Astrocyte of the cerebellum (primary cell): ENCODE measurements around the gene C16orf92.

Source experiments
- DNase-seq: peaks from one replicate; pipeline ENCODE4 v3.0.0-alpha.2; 2011; ENCODE audit warnings: low read depth
- H3K4me3 ChIP-seq: 2 replicates; pipeline ENCODE4 v1.5.1; 2011; ENCODE audit warnings: mild to moderate bottlenecking, low read depth, low read length, moderate library complexity
- in situ Hi-C: cut with HindIII; loops from 2 replicates; pipeline ENCODE4 v1.10.0; 2017; ENCODE audit warnings: low sequenced_read_pairs
- TF ChIP-seq, protein P1 (sequence below): IDR thresholded peaks from 2 replicates; pipeline ENCODE4 v1.5.1; 2012; ENCODE audit warnings: low read length, low read depth, moderate library complexity, mild to moderate bottlenecking; ENCODE audit errors: missing control alignments

C16orf92 gene

GRCh38 chr16:29977063-29977825, 45.8 kb upstream of the C16orf92 start:
- TF ChIP-seq, protein P1, sequence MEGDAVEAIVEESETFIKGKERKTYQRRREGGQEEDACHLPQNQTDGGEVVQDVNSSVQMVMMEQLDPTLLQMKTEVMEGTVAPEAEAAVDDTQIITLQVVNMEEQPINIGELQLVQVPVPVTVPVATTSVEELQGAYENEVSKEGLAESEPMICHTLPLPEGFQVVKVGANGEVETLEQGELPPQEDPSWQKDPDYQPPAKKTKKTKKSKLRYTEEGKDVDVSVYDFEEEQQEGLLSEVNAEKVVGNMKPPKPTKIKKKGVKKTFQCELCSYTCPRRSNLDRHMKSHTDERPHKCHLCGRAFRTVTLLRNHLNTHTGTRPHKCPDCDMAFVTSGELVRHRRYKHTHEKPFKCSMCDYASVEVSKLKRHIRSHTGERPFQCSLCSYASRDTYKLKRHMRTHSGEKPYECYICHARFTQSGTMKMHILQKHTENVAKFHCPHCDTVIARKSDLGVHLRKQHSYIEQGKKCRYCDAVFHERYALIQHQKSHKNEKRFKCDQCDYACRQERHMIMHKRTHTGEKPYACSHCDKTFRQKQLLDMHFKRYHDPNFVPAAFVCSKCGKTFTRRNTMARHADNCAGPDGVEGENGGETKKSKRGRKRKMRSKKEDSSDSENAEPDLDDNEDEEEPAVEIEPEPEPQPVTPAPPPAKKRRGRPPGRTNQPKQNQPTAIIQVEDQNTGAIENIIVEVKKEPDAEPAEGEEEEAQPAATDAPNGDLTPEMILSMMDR = no peak
- in situ Hi-C loops = no loop called here
- DNase-seq = no peak
- H3K4me3 ChIP-seq = no peak overlapping the region

DNA sequence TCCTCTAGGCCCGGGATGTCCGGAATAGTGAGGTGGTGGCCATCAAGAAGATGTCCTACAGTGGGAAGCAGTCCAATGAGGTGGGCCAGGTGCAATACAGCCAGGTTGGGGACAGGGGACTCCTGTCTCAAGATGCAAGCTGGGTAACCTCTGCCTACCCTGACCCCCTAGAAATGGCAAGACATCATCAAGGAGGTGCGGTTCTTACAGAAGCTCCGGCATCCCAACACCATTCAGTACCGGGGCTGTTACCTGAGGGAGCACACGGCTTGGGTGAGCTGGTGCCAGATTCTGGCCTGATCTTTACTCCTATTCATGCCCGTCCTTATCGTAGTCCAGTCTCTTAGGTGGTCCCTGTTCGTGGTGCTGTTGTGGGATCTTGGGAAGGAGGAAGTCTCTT, 44.9 kb upstream of the C16orf92 start:
- TF ChIP-seq, protein P1 = no peak
- H3K4me3 ChIP-seq = no peak overlapping the region
- no peak for DNase-seq
- in situ Hi-C loops = no loop called here

GRCh38 chr16:29978564-29979270, 44.3 kb upstream of the C16orf92 start:
- no peak overlapping the region for H3K4me3 ChIP-seq
- no peak for DNase-seq
- TF ChIP-seq, protein P1 = no peak
- in situ Hi-C loops = no loop called here

DNA sequence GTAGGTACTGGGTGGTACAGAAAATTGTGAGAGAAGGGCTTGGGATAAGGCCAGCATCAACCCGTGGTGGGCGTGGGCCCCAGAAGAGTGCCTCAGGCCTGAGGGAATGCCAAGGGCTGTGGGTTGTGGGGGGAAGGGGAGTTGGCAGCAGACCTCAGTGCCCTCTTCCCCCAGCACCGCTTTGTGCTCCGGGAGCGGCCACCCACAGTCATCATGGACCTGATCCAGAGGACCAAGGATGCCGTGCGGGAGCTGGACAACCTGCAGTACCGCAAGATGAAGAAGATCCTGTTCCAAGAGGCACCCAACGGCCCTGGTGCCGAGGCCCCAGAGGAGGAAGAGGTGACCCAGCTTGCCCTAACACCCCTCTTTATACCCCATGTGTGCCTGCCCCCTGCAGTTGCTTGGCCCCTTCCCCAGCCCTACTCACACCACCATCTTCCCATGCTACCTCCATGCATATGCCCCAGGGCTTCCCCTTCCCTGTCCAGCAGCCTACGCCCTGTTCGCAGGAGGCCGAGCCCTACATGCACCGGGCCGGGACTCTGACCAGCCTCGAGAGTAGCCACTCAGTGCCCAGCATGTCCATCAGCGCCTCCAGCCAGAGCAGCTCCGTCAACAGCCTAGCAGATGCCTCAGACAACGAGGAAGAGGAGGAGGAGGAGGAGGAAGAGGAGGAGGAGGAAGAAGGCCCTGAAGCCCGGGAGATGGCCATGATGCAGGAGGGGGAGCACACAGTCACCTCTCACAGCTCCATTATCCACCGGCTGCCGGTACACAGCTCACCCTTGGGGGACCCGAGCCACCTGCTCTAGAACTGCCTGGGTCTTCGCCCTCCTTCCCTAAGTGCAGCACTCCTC, 40.2 kb upstream of the C16orf92 start:
- no peak overlapping the region for H3K4me3 ChIP-seq
- in situ Hi-C loops = no loop called here
- TF ChIP-seq, protein P1 = no peak
- no peak for DNase-seq

DNA sequence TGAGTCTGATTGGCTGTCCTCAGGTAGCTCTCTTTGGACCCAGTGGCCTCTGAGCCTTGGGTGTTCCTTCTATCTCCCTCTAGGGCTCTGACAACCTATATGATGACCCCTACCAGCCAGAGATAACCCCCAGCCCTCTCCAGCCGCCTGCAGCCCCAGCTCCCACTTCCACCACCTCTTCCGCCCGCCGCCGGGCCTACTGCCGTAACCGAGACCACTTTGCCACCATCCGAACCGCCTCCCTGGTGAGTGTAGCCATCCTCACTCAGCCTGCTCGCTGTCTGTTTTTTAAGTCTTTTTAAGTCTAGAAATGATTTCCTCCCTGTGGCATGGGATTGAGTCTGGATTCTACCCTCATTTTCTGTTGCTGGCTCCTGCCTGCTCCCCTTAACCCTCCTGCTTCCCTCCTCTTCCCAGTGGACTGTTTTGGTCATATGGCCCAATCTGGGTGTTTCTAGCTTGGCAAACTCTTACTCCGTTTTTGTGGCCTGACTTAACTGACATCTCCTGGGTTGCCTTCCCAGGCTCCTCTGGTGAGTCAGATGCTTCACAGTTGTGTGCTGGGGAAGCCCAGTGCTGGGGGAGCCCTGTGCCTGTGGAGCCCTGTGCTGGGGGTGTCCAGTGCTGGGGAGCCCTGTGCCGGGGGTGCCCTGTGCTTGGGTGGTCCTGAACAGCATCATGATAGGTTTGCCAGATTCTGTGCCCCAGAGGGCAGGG, 39.4 kb upstream of the C16orf92 start:
- TF ChIP-seq, protein P1 = no peak
- DNase-seq = no peak
- H3K4me3 ChIP-seq = no peak overlapping the region
- in situ Hi-C loops = no loop called here

- DNase-seq = no peak
- TF ChIP-seq, protein P1 = no peak
- in situ Hi-C loops = no loop called here
- no peak overlapping the region for H3K4me3 ChIP-seq
These were observed 38.7 kb upstream of the C16orf92 start for GRCh38 chr16:29984137-29984763.
